Parathyroid adenoma (tissue), 2 donors: ENCODE data around the gene KLRC1.
A peak's percentile ranks its signal among the peaks of the same experiment; 100 is the strongest.
"Not testable (repeated sequence)": the region's sequence is repeated elsewhere in the genome, so short reads cannot be mapped to it uniquely, and the experiment has no call there.

ENCODE experiments used
- H2AFZ ChIP-seq: fragments of 300-600 bp; sonication (generic); one replicate; pipeline ENCODE4 v1.7.0; 2017; ENCODE audit warnings: antibody characterized with exemption, mild to moderate bottlenecking
- H3K27ac ChIP-seq: fragments of 300-600 bp; sonication (generic); one replicate; pipeline ENCODE4 v1.7.0; 2017
- H3K27me3 ChIP-seq: fragments of 300-600 bp; sonication (generic); one replicate; pipeline ENCODE4 v1.7.0; 2017; ENCODE audit warnings: low read length; ENCODE audit not compliant: control insufficient read depth, insufficient read depth
- H3K36me3 ChIP-seq: fragments of 300-600 bp; sonication (generic); one replicate; pipeline ENCODE4 v1.7.0; 2017; ENCODE audit warnings: low read length; ENCODE audit not compliant: control insufficient read depth, insufficient read depth
- H3K4me1 ChIP-seq: fragments of 300-600 bp; sonication (generic); one replicate; pipeline ENCODE4 v1.7.0; 2017; ENCODE audit warnings: control low read depth
- H3K4me2 ChIP-seq: fragments of 300-600 bp; sonication (generic); one replicate; pipeline ENCODE4 v1.7.0; 2017; ENCODE audit warnings: low read length
- H3K4me3 ChIP-seq: fragments of 300-600 bp; sonication (generic); one replicate; pipeline ENCODE4 v1.7.0; 2017; ENCODE audit warnings: low read depth, low read length
- H3K79me2 ChIP-seq: fragments of 300-600 bp; sonication (generic); one replicate; pipeline ENCODE4 v1.7.0; 2017; ENCODE audit warnings: control low read depth
- H3K9ac ChIP-seq: fragments of 300-600 bp; sonication (generic); one replicate; pipeline ENCODE4 v1.7.0; 2017; ENCODE audit warnings: mild to moderate bottlenecking
- H3K9me3 ChIP-seq: fragments of 300-600 bp; sonication (generic); one replicate; pipeline ENCODE4 v1.7.0; 2017; ENCODE audit warnings: low read length; ENCODE audit not compliant: control insufficient read depth
- TF ChIP-seq, protein P1 (sequence below): fragments of 300-600 bp; sonication (generic); IDR thresholded peaks from one replicate; pipeline ENCODE4 v1.7.0; 2017; ENCODE audit warnings: antibody characterized with exemption, mild to moderate bottlenecking
- donor health status: primary hyperparathyroidism.

Gene KLRC1

DNA sequence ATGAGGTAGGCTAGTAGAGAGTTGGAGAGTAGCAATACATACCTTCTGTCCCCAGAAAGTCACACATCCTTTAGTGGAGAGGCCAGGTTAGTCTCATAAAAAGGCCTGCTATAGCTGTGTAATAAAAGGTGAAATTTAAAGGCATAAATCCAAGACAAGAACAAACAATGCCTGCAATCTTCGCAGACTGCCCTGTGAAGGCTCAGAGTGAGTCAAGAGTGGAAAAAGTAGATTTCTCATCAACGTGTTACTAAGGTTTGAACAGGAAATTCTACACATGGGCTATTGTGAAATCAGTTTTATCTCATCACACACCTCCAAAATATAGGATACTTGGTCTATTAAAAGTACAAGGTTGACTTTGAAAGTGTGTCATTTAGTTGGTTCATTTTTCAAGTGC lies at the start of gene KLRC1:
Gene KLRC1, minus strand, starts transcription at position 222 of the 400 bp plus-strand sequence. CDS start 2,221 bp downstream, outside the sequence.
- TF ChIP-seq, protein P1, sequence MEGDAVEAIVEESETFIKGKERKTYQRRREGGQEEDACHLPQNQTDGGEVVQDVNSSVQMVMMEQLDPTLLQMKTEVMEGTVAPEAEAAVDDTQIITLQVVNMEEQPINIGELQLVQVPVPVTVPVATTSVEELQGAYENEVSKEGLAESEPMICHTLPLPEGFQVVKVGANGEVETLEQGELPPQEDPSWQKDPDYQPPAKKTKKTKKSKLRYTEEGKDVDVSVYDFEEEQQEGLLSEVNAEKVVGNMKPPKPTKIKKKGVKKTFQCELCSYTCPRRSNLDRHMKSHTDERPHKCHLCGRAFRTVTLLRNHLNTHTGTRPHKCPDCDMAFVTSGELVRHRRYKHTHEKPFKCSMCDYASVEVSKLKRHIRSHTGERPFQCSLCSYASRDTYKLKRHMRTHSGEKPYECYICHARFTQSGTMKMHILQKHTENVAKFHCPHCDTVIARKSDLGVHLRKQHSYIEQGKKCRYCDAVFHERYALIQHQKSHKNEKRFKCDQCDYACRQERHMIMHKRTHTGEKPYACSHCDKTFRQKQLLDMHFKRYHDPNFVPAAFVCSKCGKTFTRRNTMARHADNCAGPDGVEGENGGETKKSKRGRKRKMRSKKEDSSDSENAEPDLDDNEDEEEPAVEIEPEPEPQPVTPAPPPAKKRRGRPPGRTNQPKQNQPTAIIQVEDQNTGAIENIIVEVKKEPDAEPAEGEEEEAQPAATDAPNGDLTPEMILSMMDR, result no peak

DNA sequence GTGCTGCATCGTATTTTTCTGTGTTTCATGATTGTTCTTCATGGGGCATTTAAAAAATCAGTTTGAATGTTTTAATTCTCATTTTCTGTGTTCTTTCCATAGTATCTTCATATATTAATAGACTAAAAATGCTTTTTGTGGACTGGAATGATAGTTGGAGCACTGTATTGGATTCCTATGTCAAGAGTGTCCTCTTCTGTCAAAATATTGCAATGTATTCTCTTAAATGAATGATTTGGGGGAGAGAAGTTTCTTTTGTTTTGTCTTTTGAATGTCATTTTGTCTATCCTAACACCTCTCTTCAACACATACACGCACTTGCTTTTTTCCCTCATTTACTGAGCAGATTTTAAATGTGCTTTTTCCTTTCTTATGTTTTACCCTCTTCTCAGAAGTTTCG lies 47.9 kb upstream of the KLRC1 start:
- no peak overlapping the region for H2AFZ ChIP-seq

More for the DNA sequence above, at the start of gene KLRC1:
- no peak within 1 kb of the TSS for H3K9ac ChIP-seq
- no peaks in the 10 kb centered on the region for H3K4me1 ChIP-seq
- no peaks in the 10 kb centered on the region for H3K79me2 ChIP-seq
- no peak within 1 kb of the TSS for H3K4me2 ChIP-seq
- no peak within 1 kb of the TSS for H3K27ac ChIP-seq
- H3K36me3 ChIP-seq, result no peaks in the 10 kb centered on the region
- no peak within 1 kb of the TSS for H2AFZ ChIP-seq
- no peaks in the 10 kb centered on the region for H3K27me3 ChIP-seq
- peaks cover 3% of the 10 kb centered on the region for H3K9me3 ChIP-seq
- no peak within 1 kb of the TSS for H3K4me3 ChIP-seq

DNA sequence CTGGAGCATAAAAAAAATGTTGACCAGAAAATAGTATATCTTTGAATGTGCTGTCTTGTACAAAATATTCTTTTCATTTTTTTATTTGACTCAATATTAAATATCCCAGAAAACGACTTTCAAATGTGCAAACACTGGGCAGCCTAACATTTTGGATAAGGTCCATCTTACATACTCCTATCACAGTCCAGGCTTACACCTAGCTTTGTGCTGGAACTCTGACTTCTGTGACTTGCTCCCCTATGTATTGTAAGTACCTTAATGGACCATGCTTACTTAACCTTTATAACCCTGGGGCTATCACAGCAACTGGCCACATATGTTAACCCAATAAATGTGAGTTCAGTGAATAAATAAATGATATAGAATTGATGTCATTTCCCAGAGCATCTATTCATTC lies 44.9 kb upstream of the KLRC1 start:
- no peak overlapping the region for H3K27ac ChIP-seq
- no peak overlapping the region for H3K4me2 ChIP-seq
- H3K4me3 ChIP-seq, result no peak overlapping the region
- no peaks in the 10 kb centered on the region for H3K79me2 ChIP-seq
- H3K9me3 ChIP-seq, result no peaks in the 10 kb centered on the region
- H3K27me3 ChIP-seq, result no peaks in the 10 kb centered on the region
- no peaks in the 10 kb centered on the region for H3K36me3 ChIP-seq
- TF ChIP-seq, protein P1, result no peak
- no peaks in the 10 kb centered on the region for H3K4me1 ChIP-seq
- H3K9ac ChIP-seq, result no peak overlapping the region
- no peak overlapping the region for H2AFZ ChIP-seq

More for the DNA sequence above, 47.9 kb upstream of the KLRC1 start:
- Histone ChIP-seq H3K27ac (no peak overlapping the region), H3K36me3 (no peaks in the 10 kb centered on the region), H3K4me1 (no peaks in the 10 kb centered on the region), H3K79me2 (no peaks in the 10 kb centered on the region), H3K4me2 (no peak overlapping the region), H3K4me3 (no peak overlapping the region), H3K9me3 (no peaks in the 10 kb centered on the region), H3K9ac (no peak overlapping the region), H3K27me3 (no peaks in the 10 kb centered on the region)
- TF ChIP-seq, protein P1, result peak; percentile 15

DNA sequence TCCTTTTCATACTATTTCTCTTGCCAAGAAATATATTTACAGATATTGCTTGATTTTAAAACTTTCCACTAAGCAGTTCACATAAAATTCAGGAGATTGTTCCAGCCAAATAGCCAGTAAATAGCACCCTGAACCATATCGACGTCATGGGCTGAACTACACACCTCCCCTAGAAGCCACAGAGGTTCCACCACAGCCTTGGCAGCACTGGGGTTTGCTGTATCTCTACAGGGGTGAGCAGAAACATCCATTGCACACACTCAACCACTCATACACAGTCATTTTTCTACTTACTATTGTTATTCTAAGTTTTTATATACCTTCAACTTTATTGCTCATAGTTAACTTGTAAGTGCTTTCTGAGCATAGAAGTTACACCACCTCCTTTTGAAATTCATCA lies 44.4 kb upstream of the KLRC1 start:
- Histone ChIP-seq H2AFZ (no peak overlapping the region), H3K9me3 (no peaks in the 10 kb centered on the region), H3K36me3 (no peaks in the 10 kb centered on the region), H3K4me1 (no peaks in the 10 kb centered on the region), H3K27ac (no peak overlapping the region), H3K79me2 (no peaks in the 10 kb centered on the region), H3K9ac (no peak overlapping the region), H3K4me3 (no peak overlapping the region), H3K27me3 (no peaks in the 10 kb centered on the region), H3K4me2 (no peak overlapping the region)
- TF ChIP-seq, protein P1, result no peak

DNA sequence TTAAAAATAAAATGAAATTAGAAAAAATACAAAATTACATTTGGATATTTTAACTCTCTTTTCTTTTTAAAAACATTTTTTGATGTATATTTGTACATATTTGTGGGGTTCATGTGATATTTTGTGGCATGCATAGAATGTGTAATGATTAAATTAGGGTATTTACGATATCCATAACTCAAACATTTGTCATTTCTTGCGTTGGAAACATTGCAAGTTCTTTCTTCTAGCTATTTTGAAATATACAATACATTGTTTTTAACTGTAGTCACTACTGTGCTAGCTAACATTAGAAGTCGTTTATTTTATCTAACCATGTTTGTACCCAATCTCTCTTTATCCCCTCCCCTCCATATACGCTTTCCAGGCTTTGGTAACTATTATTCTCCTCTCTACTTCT lies 38.6 kb upstream of the KLRC1 start:
- H3K9ac ChIP-seq, result no peak overlapping the region
- H3K27ac ChIP-seq, result no peak overlapping the region
- H2AFZ ChIP-seq, result no peak overlapping the region
- no peaks in the 10 kb centered on the region for H3K4me1 ChIP-seq
- H3K27me3 ChIP-seq, result no peaks in the 10 kb centered on the region
- H3K36me3 ChIP-seq, result no peaks in the 10 kb centered on the region
- TF ChIP-seq, protein P1, result no peak
- no peak overlapping the region for H3K4me2 ChIP-seq
- H3K4me3 ChIP-seq, result no peak overlapping the region
- H3K9me3 ChIP-seq, result no peaks in the 10 kb centered on the region
- no peaks in the 10 kb centered on the region for H3K79me2 ChIP-seq

DNA sequence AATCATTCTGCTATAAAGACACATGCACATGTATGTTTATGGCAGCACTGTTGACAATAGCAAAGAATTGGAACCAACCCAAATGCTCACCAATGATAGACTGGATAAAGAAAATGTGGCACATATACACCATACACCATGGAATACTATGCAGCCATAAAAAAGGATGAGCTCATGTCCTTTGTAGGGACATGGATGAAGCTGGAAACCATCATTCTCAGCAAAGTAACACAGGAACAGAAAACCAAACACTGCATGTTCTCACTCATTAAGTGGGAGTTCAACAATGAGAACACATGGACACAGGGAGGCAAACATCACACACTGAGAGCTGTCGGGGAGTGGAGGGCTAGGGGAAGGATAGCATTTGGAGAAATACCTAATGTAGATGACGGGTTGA lies 34.2 kb upstream of the KLRC1 start:
- not testable (repeated sequence) for H3K27me3 ChIP-seq, H2AFZ ChIP-seq, H3K27ac ChIP-seq, H3K79me2 ChIP-seq, H3K36me3 ChIP-seq, H3K4me1 ChIP-seq, H3K4me3 ChIP-seq, H3K9me3 ChIP-seq, H3K4me2 ChIP-seq, H3K9ac ChIP-seq

DNA sequence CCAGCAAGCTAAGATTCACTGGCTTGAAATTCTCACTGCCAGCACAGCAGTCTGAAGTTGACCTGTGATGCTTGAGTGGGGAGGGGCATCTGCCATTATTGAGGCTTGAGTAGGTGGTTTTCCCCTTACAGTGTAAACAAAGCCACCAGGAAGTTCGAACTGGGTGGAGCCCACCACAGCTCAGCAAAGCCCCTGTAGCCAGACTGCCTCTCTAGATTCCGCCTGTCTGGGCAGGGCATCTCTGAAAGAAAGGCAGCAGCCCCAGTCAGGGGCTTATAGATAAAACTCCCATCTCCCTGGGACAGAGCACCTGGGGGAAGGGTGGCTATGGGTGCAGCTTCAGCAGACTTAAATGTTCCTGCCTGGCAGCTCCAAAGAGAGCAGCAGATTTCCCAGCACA lies 28.7 kb upstream of the KLRC1 start:
- H3K79me2 ChIP-seq, H3K9me3 ChIP-seq, H2AFZ ChIP-seq, H3K4me1 ChIP-seq, H3K27ac ChIP-seq, H3K4me3 ChIP-seq, H3K4me2 ChIP-seq, H3K9ac ChIP-seq, H3K36me3 ChIP-seq, H3K27me3 ChIP-seq: not testable (repeated sequence)
